ENCODE data around the gene AUTS2.

The AUTS2 gene

DNA sequence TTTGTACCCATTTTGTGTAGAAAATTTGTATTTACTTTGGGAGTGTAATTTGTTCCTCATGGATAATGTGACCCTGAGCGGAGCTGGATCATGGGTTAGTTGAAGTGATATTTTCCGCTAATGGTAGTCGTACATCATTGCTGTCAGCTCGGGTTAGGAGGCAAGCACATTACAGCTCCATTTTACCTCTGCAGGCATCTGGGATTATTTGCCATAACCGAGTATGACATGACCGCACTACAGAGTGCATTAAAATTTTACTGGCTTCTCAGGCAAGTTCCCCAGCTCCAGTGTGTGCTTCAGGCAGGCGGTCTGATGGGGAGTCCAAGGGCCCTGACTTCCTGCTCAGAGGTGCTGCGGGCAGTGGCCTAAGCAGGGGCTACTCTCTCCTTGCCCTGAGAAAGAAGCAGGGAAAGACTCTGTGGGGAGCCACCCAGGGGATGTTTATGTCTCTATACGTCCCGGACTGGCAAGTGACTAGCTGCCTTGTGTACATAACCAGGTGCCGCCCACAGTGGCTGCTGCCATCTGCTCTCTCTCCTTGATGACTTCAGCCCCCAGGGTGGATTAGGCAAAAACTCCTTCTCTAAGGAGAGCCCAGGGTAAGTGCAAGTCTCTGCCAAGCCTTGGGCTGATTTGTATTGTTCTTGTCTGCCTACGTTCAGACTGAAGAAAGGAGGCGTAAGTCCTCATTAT lies 848.3 kb downstream of the AUTS2 start:
- H3K4me3 ChIP-seq (ENCODE audit: low read depth, low read length): no peak overlapping the region
- no peak for DNase-seq (ENCODE audit: low read depth)

DNA sequence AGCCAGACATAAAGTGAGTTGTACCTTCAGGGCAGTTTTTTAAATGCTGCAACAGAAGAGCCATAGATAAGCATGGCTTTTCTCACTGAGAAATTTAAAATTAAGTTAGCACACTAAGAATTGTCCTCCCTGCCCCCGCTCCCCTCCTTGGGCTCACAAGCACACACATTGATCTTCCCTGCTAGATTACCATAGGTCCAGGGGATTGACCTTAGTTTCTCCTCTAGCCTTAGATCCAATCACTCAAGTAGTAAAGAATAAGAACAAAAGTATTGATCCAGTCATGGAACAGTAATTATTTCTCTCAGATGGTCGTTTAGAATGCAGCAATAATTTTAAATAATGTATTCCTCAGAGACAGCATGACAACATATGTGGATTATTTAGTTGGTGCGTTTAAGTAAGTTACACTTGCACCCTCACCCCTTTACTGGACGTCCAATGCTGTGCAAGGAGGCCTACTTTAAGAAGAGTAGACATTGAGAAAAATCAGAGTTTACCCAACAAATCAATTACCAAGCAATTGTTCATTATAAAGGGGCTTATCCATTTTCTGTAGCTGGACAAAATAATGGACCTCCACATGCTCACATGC lies 850.1 kb downstream of the AUTS2 start:
- no peak overlapping the region for H3K4me3 ChIP-seq (ENCODE audit: low read depth, low read length)
- no peak for DNase-seq (ENCODE audit: low read depth)
- TF ChIP-seq, protein P1, sequence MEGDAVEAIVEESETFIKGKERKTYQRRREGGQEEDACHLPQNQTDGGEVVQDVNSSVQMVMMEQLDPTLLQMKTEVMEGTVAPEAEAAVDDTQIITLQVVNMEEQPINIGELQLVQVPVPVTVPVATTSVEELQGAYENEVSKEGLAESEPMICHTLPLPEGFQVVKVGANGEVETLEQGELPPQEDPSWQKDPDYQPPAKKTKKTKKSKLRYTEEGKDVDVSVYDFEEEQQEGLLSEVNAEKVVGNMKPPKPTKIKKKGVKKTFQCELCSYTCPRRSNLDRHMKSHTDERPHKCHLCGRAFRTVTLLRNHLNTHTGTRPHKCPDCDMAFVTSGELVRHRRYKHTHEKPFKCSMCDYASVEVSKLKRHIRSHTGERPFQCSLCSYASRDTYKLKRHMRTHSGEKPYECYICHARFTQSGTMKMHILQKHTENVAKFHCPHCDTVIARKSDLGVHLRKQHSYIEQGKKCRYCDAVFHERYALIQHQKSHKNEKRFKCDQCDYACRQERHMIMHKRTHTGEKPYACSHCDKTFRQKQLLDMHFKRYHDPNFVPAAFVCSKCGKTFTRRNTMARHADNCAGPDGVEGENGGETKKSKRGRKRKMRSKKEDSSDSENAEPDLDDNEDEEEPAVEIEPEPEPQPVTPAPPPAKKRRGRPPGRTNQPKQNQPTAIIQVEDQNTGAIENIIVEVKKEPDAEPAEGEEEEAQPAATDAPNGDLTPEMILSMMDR (IDR thresholded peaks at IDR 0.05; ENCODE audit: insufficient read depth, low read depth, low read length, missing control alignments): no peak

More for the DNA sequence above, 848.3 kb downstream of the AUTS2 start:
- TF ChIP-seq, protein P1 (IDR thresholded peaks at IDR 0.05; ENCODE audit: insufficient read depth, low read depth, low read length, missing control alignments): no peak

DNA sequence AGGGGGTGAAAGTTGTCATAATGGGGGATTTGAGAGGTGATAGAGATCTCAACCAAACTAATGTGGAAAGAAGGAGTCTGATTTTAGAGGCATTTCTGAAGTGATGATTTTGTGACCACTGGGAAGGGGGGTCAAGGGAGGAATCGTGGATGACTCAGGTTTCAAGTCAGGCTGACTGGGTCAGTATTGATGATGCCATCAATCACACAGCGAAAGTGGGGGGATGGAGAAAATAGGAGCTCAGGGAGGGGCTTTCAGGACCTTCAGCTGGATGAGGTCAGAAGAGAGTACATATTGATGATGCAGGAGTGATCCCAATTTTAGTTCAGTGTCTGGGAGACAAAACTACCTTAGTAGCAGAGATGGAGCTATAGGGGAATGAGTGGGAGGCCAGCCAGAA lies 852.5 kb downstream of the AUTS2 start:
- no peak for DNase-seq (ENCODE audit: low read depth)
- no peak overlapping the region for H3K4me3 ChIP-seq (ENCODE audit: low read depth, low read length)
- TF ChIP-seq, protein P1 (IDR thresholded peaks at IDR 0.05; ENCODE audit: insufficient read depth, low read depth, low read length, missing control alignments): no peak

DNA sequence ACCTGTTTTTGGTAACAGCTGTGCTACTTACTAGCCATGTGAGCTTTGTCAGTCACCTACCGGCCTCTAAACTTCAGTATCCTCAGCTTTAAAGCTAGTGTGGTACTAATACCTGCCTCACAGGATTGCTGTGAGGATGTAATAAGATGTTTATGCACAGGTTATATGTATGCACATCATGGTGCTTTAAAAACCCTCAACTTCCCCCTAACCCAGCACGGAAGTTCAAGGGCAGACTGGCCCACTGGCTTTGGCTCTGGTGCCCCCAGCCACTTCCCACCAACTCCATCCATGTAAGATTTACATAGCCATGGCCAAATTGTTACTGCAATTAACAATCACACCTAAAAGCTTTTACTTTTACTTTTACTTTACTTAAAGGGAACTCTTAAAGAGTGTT lies 857.6 kb downstream of the AUTS2 start:
- H3K4me3 ChIP-seq (ENCODE audit: low read depth, low read length): no peak overlapping the region
- DNase-seq (ENCODE audit: low read depth): peak; percentile 4
- TF ChIP-seq, protein P1 (IDR thresholded peaks at IDR 0.05; ENCODE audit: insufficient read depth, low read depth, low read length, missing control alignments): no peak

DNA sequence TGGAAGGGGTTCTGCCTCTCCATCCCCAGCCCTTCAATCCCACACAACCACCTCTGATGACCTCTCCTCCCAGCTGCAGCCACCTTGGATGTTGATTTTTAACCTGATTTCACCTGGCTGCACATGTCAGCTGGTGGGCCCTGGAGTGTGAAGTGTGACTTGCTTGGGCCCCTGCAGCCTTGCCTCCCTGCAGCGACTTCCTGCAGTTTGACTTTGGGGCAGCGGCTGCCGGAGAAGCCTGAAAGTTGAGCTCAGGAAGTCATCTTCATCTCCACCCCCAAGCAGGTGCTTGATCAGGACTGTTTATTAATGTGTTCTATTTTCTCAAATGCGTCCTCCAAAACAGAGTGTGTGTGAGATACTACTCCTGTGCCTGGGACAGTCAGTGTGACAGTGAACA lies 858.4 kb downstream of the AUTS2 start:
- TF ChIP-seq, protein P1 (IDR thresholded peaks at IDR 0.05; ENCODE audit: insufficient read depth, low read depth, low read length, missing control alignments): no peak
- no peak overlapping the region for H3K4me3 ChIP-seq (ENCODE audit: low read depth, low read length)
- peak; percentile 65 for DNase-seq (ENCODE audit: low read depth)

DNA sequence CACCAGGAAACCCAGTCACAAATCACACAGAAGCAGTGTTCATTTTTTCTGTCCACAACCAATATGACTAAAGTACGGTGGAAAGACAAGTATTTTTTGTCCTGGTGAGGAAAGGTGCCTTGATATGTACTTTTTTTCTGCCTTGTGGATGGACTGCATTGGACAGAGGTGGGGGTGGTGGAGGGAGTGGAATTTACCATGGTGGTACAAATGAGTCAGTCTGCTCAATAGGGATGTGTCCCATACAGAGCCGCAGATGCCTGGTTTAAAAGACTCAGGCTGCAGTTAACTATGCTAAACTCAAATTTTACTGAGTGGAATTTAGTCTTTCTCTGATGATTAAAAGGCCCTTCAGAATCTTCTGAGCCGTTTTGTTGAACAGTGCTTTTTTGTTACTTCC lies 859.2 kb downstream of the AUTS2 start:
- TF ChIP-seq, protein P1 (IDR thresholded peaks at IDR 0.05; ENCODE audit: insufficient read depth, low read depth, low read length, missing control alignments): no peak
- H3K4me3 ChIP-seq (ENCODE audit: low read depth, low read length): no peak overlapping the region
- no peak for DNase-seq (ENCODE audit: low read depth)
